ENCODE data around the gene TM2D3. TPM values are rescaled to one million over a fixed set of nuclear protein-coding genes. Genes with fewer than 3 reads are reported as not detected.

TM2D3 gene
- total and polyA plus RNA-seq, 2 of the 8 experiments (the other 6 are each of a cell fraction or from before 2014, with no cell fraction given), result 26.4 to 28.0 TPM

GRCh38 chr15:101625980-101626379, 26.2 kb downstream of the TM2D3 start:
- H3K79me2 ChIP-seq (ENCODE audit: control insufficient read depth in 1 of 2, insufficient read depth in 2 of 2, low read length in 2 of 2), result no peaks in the 10 kb centered on the region
- DNase-seq (ENCODE audit: low read depth in 1 of 2, low spot score in 2 of 2), result no peak
- no peak overlapping the region for H3K56ac ChIP-seq (replicated peaks; ENCODE audit: insufficient read length, low read depth, low read length)
- H2AK5ac ChIP-seq (ENCODE audit: low read depth, low read length), result no peak overlapping the region
- no peak overlapping the region for H3K23ac ChIP-seq (ENCODE audit: insufficient read length)
- 88% methylated on average over 1 of the region's 1 CpG; no CpG with 5 or more reads in 1 of the 2 experiments for WGBS, 2 experiments (ENCODE audit: extremely low coverage in 1 of 2, insufficient coverage in 1 of 2, insufficient read length in 1 of 2, insufficient replicate concordance in 2 of 2, low coverage in 1 of 2, low lambda C conversion rate in 2 of 2, missing lambda C conversion rate in 1 of 2)
- no peak overlapping the region for H4K91ac ChIP-seq (replicated peaks; ENCODE audit: insufficient read length, low read length)
- H4K20me1 ChIP-seq (replicated peaks in 1 of 2; ENCODE audit: control insufficient read depth in 1 of 2, insufficient read depth in 2 of 2, low read length in 2 of 2), result no peaks in the 10 kb centered on the region
- no peak overlapping the region for H2BK12ac ChIP-seq (ENCODE audit: low read depth, low read length)
- H3K9me3 ChIP-seq (ENCODE audit: insufficient read depth in 2 of 2, low read depth in 1 of 2, low read length in 1 of 2), result peaks cover 14% of the 10 kb centered on the region in 2 experiments; a peak in 3 of 4 replicates
- H2BK15ac ChIP-seq (ENCODE audit: low read length), result no peak overlapping the region
- H3K4me1 ChIP-seq (replicated peaks in 1 of 4; ENCODE audit: control insufficient read depth in 3 of 4, insufficient read depth in 4 of 4, low read length in 3 of 4), result no peaks in the 10 kb centered on the region
- H2BK20ac ChIP-seq (ENCODE audit: low read length), result no peak overlapping the region
- H3K23me2 ChIP-seq (ENCODE audit: low read depth, low read length), result no peaks in the 10 kb centered on the region
- no peak overlapping the region for H3K14ac ChIP-seq (ENCODE audit: insufficient read length)
- no peak overlapping the region for H4K8ac ChIP-seq (ENCODE audit: extremely low read depth, insufficient read depth, low read length)
- ChIA-PET POLR2A (ENCODE audit: partially characterized antibody) (no interaction called here), CTCF (ENCODE audit: partially characterized antibody) (interaction anchor here (1.4 kb wide), 1 partner anchor 16 kb away, joined by 4 read pairs; no protein-coding TSS in a partner anchor)
- no peak overlapping the region for H2BK120ac ChIP-seq (replicated peaks; ENCODE audit: low read depth, low read length)
- no peaks in the 10 kb centered on the region for H3K27me3 ChIP-seq (replicated peaks in 1 of 4; ENCODE audit: control insufficient read depth in 3 of 4, extremely low read depth in 1 of 4, insufficient read depth in 3 of 4, low read length in 3 of 4)
- no peaks in the 10 kb centered on the region for H3K79me1 ChIP-seq (ENCODE audit: low read depth, low read length)
- no peak overlapping the region for H4K5ac ChIP-seq (ENCODE audit: insufficient read length, low read depth, low read length)
- H2AFZ ChIP-seq (ENCODE audit: low read length), result no peak overlapping the region
- H3K18ac ChIP-seq (ENCODE audit: extremely low read depth, low read length), result no peak overlapping the region
- no peak for FAIRE-seq
- H3K4ac ChIP-seq (replicated peaks; ENCODE audit: insufficient read length, low read depth, low read length), result no peak overlapping the region
- H3K9ac ChIP-seq (replicated peaks in 1 of 4; ENCODE audit: extremely low read depth in 1 of 4, low read depth in 3 of 4, low read length in 3 of 4), result no peak overlapping the region
- no peak overlapping the region for H3K27ac ChIP-seq (ENCODE audit: low read depth, low read length)
- no peaks in the 10 kb centered on the region; a peak in 1 of 8 replicates for H3K36me3 ChIP-seq (ENCODE audit: control insufficient read depth in 2 of 4, insufficient read depth in 4 of 4, low read length in 3 of 4)
- no peak overlapping the region for H2BK5ac ChIP-seq (ENCODE audit: low read depth, low read length)
- H3K4me3 ChIP-seq (ENCODE audit: extremely low read depth in 1 of 4, insufficient read depth in 2 of 4, low read depth in 3 of 4, low read length in 4 of 4), result no peak overlapping the region
- no peak overlapping the region for H3K4me2 ChIP-seq (ENCODE audit: insufficient read depth in 1 of 2, low read depth in 2 of 2, low read length in 2 of 2)
- no peak for TF ChIP-seq GABPA (IDR thresholded peaks at IDR 0.05; ENCODE audit: borderline replicate concordance, insufficient read depth, low read length)
